GM12864 (cell line): Measurements from ENCODE around the gene DCLK1.

Experiments used
- DNase-seq: peaks from one replicate; pipeline ENCODE4 v3.0.0-alpha.2; 2011; ENCODE audit warnings: low read depth
- H3K4me3 ChIP-seq: 2 replicates; pipeline ENCODE4 v1.5.1; 2011; ENCODE audit warnings: mild to moderate bottlenecking, low read depth, low read length, control low read depth
- CTCF ChIP-seq: IDR thresholded peaks from 2 replicates; pipeline ENCODE4 v1.5.1; 2011; ENCODE audit warnings: low read depth, mild to moderate bottlenecking, moderate library complexity, low read length, control low read depth, inconsistent platforms; ENCODE audit errors: missing control alignments

Gene DCLK1

GRCh38 chr13:35765941-35766340, 365.2 kb downstream of the DCLK1 start:
- H3K4me3 ChIP-seq, result no peak overlapping the region
- no peak for TF ChIP-seq CTCF
- no peak for DNase-seq

GRCh38 chr13:35765366-35765765, 365.8 kb downstream of the DCLK1 start:
- no peak overlapping the region for H3K4me3 ChIP-seq
- no peak for DNase-seq
- no peak for TF ChIP-seq CTCF

- TF ChIP-seq CTCF, result no peak
- no peak overlapping the region for H3K4me3 ChIP-seq
- no peak for DNase-seq
Measured at GRCh38 chr13:35764326-35765015, 366.7 kb downstream of the DCLK1 start.

- no peak for TF ChIP-seq CTCF
- DNase-seq, result no peak
- H3K4me3 ChIP-seq, result no peak overlapping the region
Measured at GRCh38 chr13:35763782-35764123, 367.4 kb downstream of the DCLK1 start.

- DNase-seq, result no peak
- H3K4me3 ChIP-seq, result no peak overlapping the region
- TF ChIP-seq CTCF, result no peak
Measured at GRCh38 chr13:35763060-35763781, 368.0 kb downstream of the DCLK1 start.

- no peak overlapping the region for H3K4me3 ChIP-seq
- no peak for DNase-seq
- TF ChIP-seq CTCF, result no peak
Measured at GRCh38 chr13:35761440-35762252, 369.5 kb downstream of the DCLK1 start.
